IMR-90 (cell line): Measurements from ENCODE around the gene OTOA. TPM values are rescaled to one million over a fixed set of nuclear protein-coding genes. Genes with fewer than 3 reads are reported as not detected.

ENCODE experiments used
- ATAC-seq: fragments of 200-7000 bp; cut with Tn5 transposase; 2 replicates; pipeline ENCODE4 v1.9.1; 2020; ENCODE audit warnings: low read depth, mild to moderate bottlenecking, moderate library complexity
- BruUV-seq: library from RNA; stranded (reverse); fragments of 400-500 nt; replicated peaks from 2 replicates; lab custom pipeline; 2021; lab: Mats Ljungman, UMichigan
- CTCF ChIA-PET: fragments of 300-600 bp; formaldehyde crosslinking; extraction: SDS; loops from one replicate; lab custom pipeline; 2021; ENCODE audit warnings: antibody characterized with exemption; lab: Yijun Ruan, JAX
- POLR2A ChIA-PET: fragments of 300-600 bp; sonication (Branson Sonifier 250); formaldehyde crosslinking; loops from one replicate; lab custom pipeline; 2022; ENCODE audit warnings: antibody characterized with exemption; ENCODE audit not compliant: unreplicated experiment; lab: Charles Lee
- DNase-seq: peaks from one replicate; pipeline ENCODE4 v3.0.0; 2013
- H2AFZ ChIP-seq: replicated peaks from 2 replicates; pipeline ENCODE3; 2013; ENCODE audit warnings: low read length, mild to moderate bottlenecking; ENCODE audit not compliant: poor library complexity
- H2AK5ac ChIP-seq: 2 replicates; pipeline ENCODE4 v1.6.1; 2013; ENCODE audit warnings: low read depth, low read length, inconsistent platforms
- H2AK9ac ChIP-seq: replicated peaks from 2 replicates; pipeline ENCODE3; 2013; ENCODE audit warnings: mild to moderate bottlenecking, low read depth, low read length, moderate library complexity; ENCODE audit not compliant: poor library complexity
- H2BK120ac ChIP-seq: 2 replicates; pipeline ENCODE4 v1.6.1; 2013; ENCODE audit warnings: low read depth, low read length, inconsistent platforms
- H2BK15ac ChIP-seq: 3 replicates; pipeline ENCODE4 v1.6.1; 2013; ENCODE audit warnings: low read depth, low read length, inconsistent platforms
- H2BK20ac ChIP-seq: 2 replicates; pipeline ENCODE4 v1.6.1; 2013; ENCODE audit warnings: low read depth, mild to moderate bottlenecking, inconsistent platforms, low read length, moderate library complexity
- H2BK5ac ChIP-seq: 2 replicates; pipeline ENCODE4 v1.6.1; 2013; ENCODE audit warnings: mild to moderate bottlenecking, low read depth, low read length, inconsistent platforms; ENCODE audit not compliant: poor library complexity, severe bottlenecking
- H3K14ac ChIP-seq: replicated peaks from 2 replicates; pipeline ENCODE4 v1.6.1; 2013; ENCODE audit warnings: low read depth, low read length, inconsistent platforms
- H3K18ac ChIP-seq: 2 replicates; pipeline ENCODE4 v1.6.1; 2013; ENCODE audit warnings: low read depth, low read length, control low read depth
- H3K23ac ChIP-seq: 2 replicates; pipeline ENCODE4 v1.6.1; 2013; ENCODE audit warnings: low read depth, low read length, inconsistent platforms
- H3K27ac ChIP-seq: 2 replicates; pipeline ENCODE4 v1.5.1; 2013; ENCODE audit warnings: mild to moderate bottlenecking, control low read depth, low read length; ENCODE audit not compliant: insufficient read depth
- H3K27me3 ChIP-seq: 2 replicates; pipeline ENCODE4 v1.6.1; 2013; ENCODE audit warnings: low read length; ENCODE audit not compliant: control insufficient read depth, insufficient read depth
- H3K36me3 ChIP-seq: 2 replicates; pipeline ENCODE4 v1.6.1; 2013; ENCODE audit warnings: low read length, mixed read lengths; ENCODE audit not compliant: control insufficient read depth, insufficient read depth
- H3K4ac ChIP-seq: 2 replicates; pipeline ENCODE4 v1.6.1; 2013; ENCODE audit warnings: low read depth, low read length, inconsistent platforms
- H3K4me1 ChIP-seq: 2 replicates; pipeline ENCODE4 v1.6.1; 2013; ENCODE audit warnings: low read length, mixed read lengths; ENCODE audit not compliant: control insufficient read depth, insufficient read depth
- H3K4me2 ChIP-seq: 2 replicates; pipeline ENCODE4 v1.6.1; 2013; ENCODE audit warnings: low read depth, mild to moderate bottlenecking, control low read depth, low read length, moderate library complexity
- H3K4me3 ChIP-seq: 2 replicates; pipeline ENCODE4 v1.5.1; 2013; ENCODE audit warnings: low read depth, mild to moderate bottlenecking, control low read depth, low read length, moderate library complexity; ENCODE audit not compliant: insufficient read depth
- H3K56ac ChIP-seq: 2 replicates; pipeline ENCODE4 v1.6.1; 2013; ENCODE audit warnings: low read length, inconsistent platforms; ENCODE audit not compliant: insufficient read depth; ENCODE audit errors: extremely low read depth
- H3K79me1 ChIP-seq, 2 experiments: 2 replicates each; pipeline ENCODE4 v1.6.1; 2013; ENCODE audit warnings: low read length in 2 of 2, inconsistent platforms in 1 of 2, low read depth in 1 of 2
- H3K9ac ChIP-seq: 2 replicates; pipeline ENCODE4 v1.6.1; 2013; ENCODE audit warnings: low read depth, low read length, control low read depth
- H3K9me1 ChIP-seq: 2 replicates; pipeline ENCODE4 v1.6.1; 2013; ENCODE audit warnings: low read length, inconsistent platforms; ENCODE audit not compliant: insufficient read depth
- H3K9me3 ChIP-seq: 2 replicates; pipeline ENCODE4 v1.6.1; 2013; ENCODE audit warnings: low read length; ENCODE audit not compliant: control insufficient read depth, insufficient read depth
- H4K20me1 ChIP-seq: 2 replicates; pipeline ENCODE4 v1.6.1; 2013; ENCODE audit warnings: low read length, inconsistent platforms; ENCODE audit not compliant: insufficient read depth
- H4K5ac ChIP-seq: 2 replicates; pipeline ENCODE4 v1.6.1; 2013; ENCODE audit warnings: mild to moderate bottlenecking, low read depth, low read length, control low read depth
- H4K8ac ChIP-seq, 2 experiments: 2 replicates each; pipeline ENCODE4 v1.6.1; 2013; ENCODE audit warnings: low read depth in 2 of 2, low read length in 2 of 2, control low read depth in 1 of 2, inconsistent platforms in 1 of 2
- H4K91ac ChIP-seq: 2 replicates; pipeline ENCODE4 v1.6.1; 2013; ENCODE audit warnings: low read depth, low read length, inconsistent platforms; ENCODE audit not compliant: insufficient read depth
- BHLHE40 ChIP-seq: fragments of 150-350 bp; IDR thresholded peaks from 2 replicates; pipeline ENCODE4 v1.6.1; 2016; ENCODE audit warnings: mild to moderate bottlenecking, low read depth, low read length
- CEBPB ChIP-seq: IDR thresholded peaks from 2 replicates; pipeline ENCODE4 v1.6.1; 2012; ENCODE audit warnings: low read depth, low read length, improper control_type of control experiment
- CHD1 ChIP-seq: IDR thresholded peaks from 2 replicates; pipeline ENCODE4 v1.6.1; 2012; ENCODE audit warnings: low read depth, low read length, improper control_type of control experiment
- CTCF ChIP-seq: conservative IDR thresholded peaks from 2 replicates; pipeline ENCODE4 v1.5.1; 2012; ENCODE audit warnings: mild to moderate bottlenecking, low read depth, low read length, improper control_type of control experiment
- ELK1 ChIP-seq: fragments of 150-350 bp; IDR thresholded peaks from 2 replicates; pipeline ENCODE4 v1.6.1; 2016; ENCODE audit warnings: low read depth, mild to moderate bottlenecking, low read length, moderate library complexity, borderline replicate concordance
- FOS ChIP-seq: fragments of 150-350 bp; IDR thresholded peaks from 2 replicates; pipeline ENCODE4 v1.6.1; 2016; ENCODE audit warnings: low read depth, low read length
- MAFK ChIP-seq: IDR thresholded peaks from 2 replicates; pipeline ENCODE4 v1.6.1; 2012; ENCODE audit warnings: low read depth, low read length, improper control_type of control experiment
- MAZ ChIP-seq: IDR thresholded peaks from 2 replicates; pipeline ENCODE4 v1.6.1; 2012; ENCODE audit warnings: low read depth, mild to moderate bottlenecking, low read length, improper control_type of control experiment, moderate library complexity, borderline replicate concordance
- NFE2L2 ChIP-seq: fragments of 150-350 bp; IDR thresholded peaks from 2 replicates; pipeline ENCODE4 v1.6.1; 2016; ENCODE audit warnings: low read depth, mild to moderate bottlenecking, low read length
- POLR2A ChIP-seq: IDR thresholded peaks from 2 replicates; pipeline ENCODE4 v1.6.1; 2012; ENCODE audit warnings: mild to moderate bottlenecking, low read depth, low read length
- RAD21 ChIP-seq: IDR thresholded peaks from 2 replicates; pipeline ENCODE4 v1.6.1; 2012; ENCODE audit warnings: low read length, improper control_type of control experiment
- RCOR1 ChIP-seq: IDR thresholded peaks from 2 replicates; pipeline ENCODE4 v1.6.1; 2012; ENCODE audit warnings: mild to moderate bottlenecking, low read length, improper control_type of control experiment; ENCODE audit not compliant: insufficient replicate concordance
- RFX5 ChIP-seq: IDR thresholded peaks from 2 replicates; pipeline ENCODE4 v1.8.0; 2012; ENCODE audit warnings: low read depth, mild to moderate bottlenecking, low read length, moderate library complexity
- SMC3 ChIP-seq: fragments of 150-350 bp; IDR thresholded peaks from 2 replicates; pipeline ENCODE4 v1.6.1; 2016; ENCODE audit warnings: low read depth, mild to moderate bottlenecking, antibody characterized with exemption, low read length, moderate library complexity
- USF2 ChIP-seq: fragments of 150-350 bp; IDR thresholded peaks from 2 replicates; pipeline ENCODE4 v1.6.1; 2017; ENCODE audit warnings: mild to moderate bottlenecking, antibody characterized with exemption, low read length, low read depth
- WGBS, 2 experiments: methylation state at CpG; one replicate each; pipeline versions ENCODE4 v1.1.5 to v1.1.7; 2013; ENCODE audit warnings: missing lambda C conversion rate in 2 of 2; ENCODE audit not compliant: insufficient read length in 1 of 2; ENCODE audit errors: extremely low coverage in 2 of 2; 5-methylcytosine and 5-hydroxymethylcytosine counted together
- dilution Hi-C: fragments of 300-500 bp; cut with HindIII; formaldehyde crosslinking; loops from one replicate; pipeline ENCODE4 v1.14.3; 2018; ENCODE audit warnings: low sequenced_read_pairs; ENCODE audit not compliant: unreplicated experiment
- in situ Hi-C: fragments of 300-500 bp; cut with MboI; formaldehyde crosslinking; loops from 3 replicates; pipeline ENCODE4 v1.14.3; 2019; ENCODE audit warnings: low sequenced_read_pairs, inconsistent platforms, mixed read lengths
- intact Hi-C: fragments of 100-400 bp; cut with micrococcal nuclease; formaldehyde crosslinking; loops from 2 replicates; pipeline ENCODE4 v1.10.0; 2022
- polyA plus RNA-seq, 3 experiments: library from polyadenylated mRNA; depleted of rRNA; stranded (reverse); fragments of >200 nt; gene quantifications; 2 replicates each; pipeline ENCODE4 v1.2.3, GENCODE V29; 2012; ENCODE audit warnings: low replicate concordance in 1 of 3
- total RNA-seq: library from RNA; depleted of rRNA; stranded (reverse); fragments of >200 nt; gene quantifications from 2 replicates; pipeline ENCODE4 v1.2.3, GENCODE V29; 2012

The OTOA gene
- total and polyA plus RNA-seq, 2 of the 4 experiments (the other 2 are of a cell fraction) = 0.02 TPM; not detected in 1

- Histone ChIP-seq H3K4ac (no peak overlapping the region), H2BK5ac (no peak overlapping the region), H3K4me3 (no peak overlapping the region), H2BK20ac (no peak overlapping the region), H3K4me2 (no peak overlapping the region), H2AK9ac (no peak overlapping the region), H4K5ac (no peak overlapping the region), H3K27ac (no peak overlapping the region), H3K18ac (no peak overlapping the region), H3K56ac (no peak overlapping the region), H4K8ac (no peak overlapping the region), H2BK120ac (no peak overlapping the region), H3K9me3 (no peaks in the 10 kb centered on the region), H3K14ac (no peak overlapping the region), H3K9me1 (no peaks in the 10 kb centered on the region), H3K23ac (no peak overlapping the region), H3K27me3 (peaks cover 22% of the 10 kb centered on the region), H2AK5ac (no peak overlapping the region), H2AFZ (no peak overlapping the region), H4K91ac (no peak overlapping the region), H3K79me1 (no peaks in the 10 kb centered on the region), H3K36me3 (no peaks in the 10 kb centered on the region), H4K20me1 (no peaks in the 10 kb centered on the region), H2BK15ac (no peak overlapping the region), H3K4me1 (no peaks in the 10 kb centered on the region), H3K9ac (no peak overlapping the region)
- TF ChIP-seq ELK1 = no peak
- TF ChIP-seq NFE2L2 = no peak
- TF ChIP-seq SMC3 = no peak
- no peak for TF ChIP-seq CTCF
- no peak for TF ChIP-seq MAZ
- no peak for TF ChIP-seq BHLHE40
- TF ChIP-seq RFX5 = no peak
- no peak for TF ChIP-seq MAFK
- TF ChIP-seq CEBPB = no peak
- TF ChIP-seq CHD1 = no peak
- TF ChIP-seq RCOR1 = no peak
- TF ChIP-seq POLR2A = no peak
- TF ChIP-seq RAD21 = no peak
- no peak for TF ChIP-seq FOS
- no peak for TF ChIP-seq USF2
- 0% methylated on average over 1 of the region's 3 CpGs; no CpG with 5 or more reads in 1 of the 2 experiments for WGBS, 2 experiments
- no peak for ATAC-seq
- ChIA-PET CTCF (interaction anchor here (0.7 to 2.5 kb wide), 2 partner anchors 10 to 389 kb away, joined by 3 to 11 read pairs; no protein-coding TSS in a partner anchor), POLR2A (no interaction called here)
- intact Hi-C loops (no loop called here), in situ Hi-C loops (no loop called here), dilution Hi-C loops (no loop called here)
- BruUV-seq = no TSS peak
- DNase-seq = no peak
Observed at GRCh38 chr16:21666772-21667171, 3.0 kb downstream of the OTOA start.
